ENCODE data around the gene SLC1A2.

SLC1A2 gene

DNA sequence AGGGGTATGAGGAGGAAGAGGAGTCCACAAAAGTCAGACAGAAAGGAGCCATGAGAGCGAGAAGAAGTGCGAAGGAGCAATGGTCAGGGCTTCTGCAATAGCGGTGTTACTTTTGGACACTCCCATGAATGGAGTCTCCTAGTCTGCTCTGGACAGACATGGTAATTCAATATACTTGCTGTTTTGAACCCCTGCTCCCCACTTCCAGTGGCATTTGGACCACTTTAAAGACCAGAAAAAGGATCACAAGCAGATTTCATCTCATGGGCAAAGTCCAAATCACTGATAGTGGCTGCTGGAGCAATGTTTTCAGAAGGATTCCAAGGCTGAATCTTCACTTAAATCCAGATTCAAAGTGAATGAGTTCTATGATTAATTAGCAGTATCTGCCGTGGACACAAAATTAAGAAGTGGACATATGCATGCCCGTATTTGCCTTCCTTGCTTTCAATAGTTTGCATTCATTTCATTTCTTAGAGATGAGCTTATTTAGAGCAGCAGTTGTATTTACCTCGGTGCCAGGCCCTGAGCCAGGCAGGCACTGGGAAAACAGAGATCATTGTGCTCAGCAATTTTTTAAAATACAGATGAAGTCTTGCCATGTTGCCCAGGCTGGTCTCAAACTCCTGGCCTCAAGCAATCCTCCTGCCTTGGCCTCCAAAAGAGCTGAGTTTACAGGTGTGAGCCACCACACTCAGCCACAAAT lies 72.0 kb downstream of the SLC1A2 start:
- H3K4me3 ChIP-seq (ENCODE audit: low read depth, low read length) = no peak overlapping the region
- TF ChIP-seq, protein P1, sequence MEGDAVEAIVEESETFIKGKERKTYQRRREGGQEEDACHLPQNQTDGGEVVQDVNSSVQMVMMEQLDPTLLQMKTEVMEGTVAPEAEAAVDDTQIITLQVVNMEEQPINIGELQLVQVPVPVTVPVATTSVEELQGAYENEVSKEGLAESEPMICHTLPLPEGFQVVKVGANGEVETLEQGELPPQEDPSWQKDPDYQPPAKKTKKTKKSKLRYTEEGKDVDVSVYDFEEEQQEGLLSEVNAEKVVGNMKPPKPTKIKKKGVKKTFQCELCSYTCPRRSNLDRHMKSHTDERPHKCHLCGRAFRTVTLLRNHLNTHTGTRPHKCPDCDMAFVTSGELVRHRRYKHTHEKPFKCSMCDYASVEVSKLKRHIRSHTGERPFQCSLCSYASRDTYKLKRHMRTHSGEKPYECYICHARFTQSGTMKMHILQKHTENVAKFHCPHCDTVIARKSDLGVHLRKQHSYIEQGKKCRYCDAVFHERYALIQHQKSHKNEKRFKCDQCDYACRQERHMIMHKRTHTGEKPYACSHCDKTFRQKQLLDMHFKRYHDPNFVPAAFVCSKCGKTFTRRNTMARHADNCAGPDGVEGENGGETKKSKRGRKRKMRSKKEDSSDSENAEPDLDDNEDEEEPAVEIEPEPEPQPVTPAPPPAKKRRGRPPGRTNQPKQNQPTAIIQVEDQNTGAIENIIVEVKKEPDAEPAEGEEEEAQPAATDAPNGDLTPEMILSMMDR (IDR thresholded peaks at IDR 0.05; ENCODE audit: borderline replicate concordance, insufficient read depth, low read depth, low read length) = no peak

DNA sequence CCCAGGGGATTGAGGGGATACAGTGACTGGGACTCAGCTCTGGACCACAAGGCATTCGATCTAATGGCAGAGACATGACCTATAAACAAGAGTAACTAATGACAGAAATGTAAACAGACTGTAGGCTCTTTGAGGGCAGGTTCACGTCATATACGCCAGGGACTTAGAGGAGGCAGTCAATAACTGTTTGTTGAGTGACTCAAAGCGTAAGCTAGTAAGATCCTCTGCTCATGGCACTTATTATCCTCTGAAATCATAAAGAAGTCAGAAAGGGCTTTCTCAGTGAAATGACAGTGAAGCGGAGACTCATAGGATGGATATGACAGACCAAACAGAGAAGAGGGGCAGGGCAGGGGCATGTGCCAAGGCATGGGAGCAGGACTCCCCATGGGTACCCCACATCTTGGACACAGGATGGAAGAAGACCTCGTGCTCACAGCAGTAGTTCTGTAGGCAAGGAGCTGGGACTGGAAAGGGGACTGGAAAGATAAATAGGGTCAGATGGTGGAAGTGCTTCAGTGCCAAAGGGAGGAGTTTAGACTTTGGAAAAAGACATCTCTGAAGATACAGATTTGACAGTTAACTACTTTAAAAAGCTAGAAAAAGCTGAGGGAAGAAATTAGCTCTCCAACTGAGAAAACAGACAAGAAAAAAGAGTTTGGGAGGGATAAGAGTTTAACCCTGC lies 72.7 kb downstream of the SLC1A2 start:
- TF ChIP-seq, protein P1 (IDR thresholded peaks at IDR 0.05; ENCODE audit: borderline replicate concordance, insufficient read depth, low read depth, low read length) = no peak
- H3K4me3 ChIP-seq (ENCODE audit: low read depth, low read length) = no peak overlapping the region

DNA sequence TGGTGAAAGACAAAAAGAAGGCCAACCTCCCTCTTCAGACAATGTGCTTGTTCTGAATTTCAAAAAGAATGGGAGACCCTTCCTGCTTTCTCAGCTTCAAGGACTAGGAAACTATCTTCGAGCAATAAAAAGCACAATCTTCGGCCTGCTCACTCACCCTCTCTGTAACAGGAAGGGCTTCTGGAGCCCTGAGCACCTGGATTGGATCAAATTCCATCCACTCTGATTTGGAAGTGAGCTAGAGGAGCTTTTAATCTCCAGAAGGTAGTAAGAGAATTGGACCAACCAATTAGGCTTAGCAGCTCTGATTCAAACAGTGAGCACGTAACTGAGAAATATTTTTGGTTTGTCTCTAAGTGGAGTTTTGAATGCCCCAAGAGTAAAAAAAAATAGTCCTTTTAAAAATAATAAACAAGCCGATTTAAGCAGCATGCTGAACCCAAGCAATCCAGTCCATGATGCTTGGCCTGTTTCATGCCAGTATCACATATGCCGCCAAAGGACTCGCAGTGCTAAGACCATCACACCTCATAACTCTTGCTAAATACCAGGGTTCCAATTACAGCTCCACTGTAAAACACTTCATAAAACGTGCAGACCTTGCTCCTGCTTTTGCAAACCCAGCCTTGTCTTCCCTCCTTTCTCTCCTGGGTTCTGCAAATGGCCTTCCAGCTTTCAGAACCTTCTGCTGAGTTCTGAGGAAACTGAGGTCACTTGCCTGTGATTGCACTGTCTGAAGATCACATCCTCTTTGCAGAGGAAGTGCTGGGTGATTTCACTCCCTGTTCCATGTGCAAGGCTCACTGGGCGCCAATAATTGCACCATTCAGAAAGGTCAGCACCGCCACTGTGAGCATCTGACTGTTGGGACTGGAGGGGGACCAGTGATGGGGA lies 74.4 kb downstream of the SLC1A2 start:
- H3K4me3 ChIP-seq (ENCODE audit: low read depth, low read length) = no peak overlapping the region
- TF ChIP-seq, protein P1 (IDR thresholded peaks at IDR 0.05; ENCODE audit: borderline replicate concordance, insufficient read depth, low read depth, low read length) = no peak

DNA sequence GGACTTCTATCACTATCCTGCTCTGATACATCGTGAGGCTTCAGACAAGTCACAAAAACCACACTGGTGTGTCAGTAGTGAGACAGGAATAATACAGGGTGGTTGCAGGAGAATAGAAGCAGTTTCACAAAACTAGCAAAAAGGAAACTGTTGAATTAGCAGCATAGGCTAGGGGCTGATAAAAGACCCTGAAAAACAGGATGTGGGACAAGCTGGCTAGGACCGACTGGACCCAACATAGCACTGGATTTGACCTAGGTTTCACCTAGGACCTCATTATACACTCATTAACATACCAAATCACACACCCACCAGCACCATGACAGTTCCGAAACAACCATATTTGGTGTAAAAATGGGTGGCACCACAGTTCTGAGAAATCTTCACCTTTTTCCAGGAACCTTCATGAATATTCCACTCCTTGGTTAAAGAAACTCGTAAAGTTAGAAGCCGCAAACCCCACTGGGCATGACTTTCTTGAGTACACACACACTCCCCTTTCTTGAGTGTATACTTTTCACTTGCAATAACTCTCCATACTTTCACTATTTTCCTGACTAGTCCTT lies 76.2 kb downstream of the SLC1A2 start:
- TF ChIP-seq, protein P1 (IDR thresholded peaks at IDR 0.05; ENCODE audit: borderline replicate concordance, insufficient read depth, low read depth, low read length) = no peak
- H3K4me3 ChIP-seq (ENCODE audit: low read depth, low read length) = no peak overlapping the region

DNA sequence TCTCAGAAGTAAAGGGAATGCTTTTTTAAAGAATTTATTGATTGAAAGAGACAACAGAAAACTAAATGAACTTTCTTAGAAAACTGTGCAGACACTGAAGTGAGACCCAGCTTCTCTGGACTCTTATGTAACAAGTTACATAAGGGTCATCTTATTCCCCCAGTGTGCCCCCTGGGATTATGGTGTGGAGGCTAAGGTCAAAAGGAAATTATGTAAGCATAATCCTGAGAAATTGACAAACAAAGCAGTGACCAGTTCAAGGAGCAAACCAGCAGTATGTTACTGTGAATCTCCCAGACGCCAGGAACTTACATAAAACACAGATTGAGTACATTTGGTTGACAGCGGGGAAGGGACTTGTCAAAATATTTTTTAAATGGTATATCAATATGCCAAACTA lies 78.6 kb downstream of the SLC1A2 start:
- H3K4me3 ChIP-seq (ENCODE audit: low read depth, low read length) = no peak overlapping the region
- TF ChIP-seq, protein P1 (IDR thresholded peaks at IDR 0.05; ENCODE audit: borderline replicate concordance, insufficient read depth, low read depth, low read length) = no peak

DNA sequence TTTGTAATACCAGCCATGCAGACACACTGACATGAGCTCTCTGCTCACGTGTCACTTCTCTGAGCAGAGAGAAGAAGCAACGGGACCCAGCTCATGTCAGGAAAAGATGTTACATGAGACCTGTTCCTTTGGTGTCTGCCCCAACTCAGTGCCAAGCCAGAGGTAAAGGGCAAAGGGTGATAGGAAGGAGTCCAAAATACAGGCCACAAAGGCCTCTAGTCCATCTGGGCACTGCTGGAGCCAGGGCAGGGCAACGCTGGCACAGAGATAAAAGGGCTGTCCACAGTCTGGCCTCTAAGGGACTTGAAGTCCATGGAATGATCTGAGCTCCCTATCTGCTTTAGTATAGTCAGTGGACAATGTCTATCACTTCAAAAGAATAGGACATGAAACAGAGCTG lies 79.3 kb downstream of the SLC1A2 start:
- no peak overlapping the region for H3K4me3 ChIP-seq (ENCODE audit: low read depth, low read length)
- TF ChIP-seq, protein P1 (IDR thresholded peaks at IDR 0.05; ENCODE audit: borderline replicate concordance, insufficient read depth, low read depth, low read length) = no peak

Data from GM12875 (cell line).